H9 (cell line): ENCODE data around the gene CD28. TPM values are rescaled to one million over a fixed set of nuclear protein-coding genes. Genes with fewer than 3 reads are reported as not detected.

ENCODE experiments used
- DNase-seq: peaks from one replicate; pipeline ENCODE4 v3.0.0-alpha.2; 2017
- H2AFZ ChIP-seq: one replicate; pipeline ENCODE4 v1.6.1; 2013; ENCODE audit warnings: mild to moderate bottlenecking, low read length, control low read depth, moderate library complexity
- H2AK5ac ChIP-seq: 2 replicates; pipeline ENCODE4 v1.6.1; 2013; ENCODE audit warnings: low read length, control low read depth, mixed read lengths; ENCODE audit not compliant: insufficient read length
- H2BK120ac ChIP-seq: one replicate; pipeline ENCODE4 v1.6.1; 2013; ENCODE audit warnings: low read depth, mild to moderate bottlenecking, low read length, control low read depth, inconsistent platforms; ENCODE audit not compliant: poor library complexity, severe bottlenecking
- H2BK12ac ChIP-seq: 2 replicates; pipeline ENCODE4 v1.6.1; 2013; ENCODE audit warnings: low read length, control low read depth, mixed read lengths, low read depth; ENCODE audit not compliant: insufficient read length
- H2BK15ac ChIP-seq: 2 replicates; pipeline ENCODE4 v1.6.1; 2013; ENCODE audit warnings: low read depth, low read length, control low read depth
- H2BK20ac ChIP-seq: one replicate; pipeline ENCODE4 v1.6.1; 2013; ENCODE audit warnings: low read depth, mild to moderate bottlenecking, low read length, control low read depth, inconsistent platforms; ENCODE audit not compliant: poor library complexity, severe bottlenecking
- H2BK5ac ChIP-seq: 2 replicates; pipeline ENCODE4 v1.6.1; 2013; ENCODE audit warnings: low read length, control low read depth, mixed read lengths; ENCODE audit not compliant: insufficient read length
- H3K14ac ChIP-seq: 2 replicates; pipeline ENCODE4 v1.6.1; 2013; ENCODE audit warnings: low read length, control low read depth; ENCODE audit not compliant: insufficient read depth
- H3K18ac ChIP-seq: 2 replicates; pipeline ENCODE4 v1.6.1; 2013; ENCODE audit warnings: low read depth, mild to moderate bottlenecking, mixed read lengths, low read length, control low read depth; ENCODE audit not compliant: insufficient read length
- H3K23ac ChIP-seq: 2 replicates; pipeline ENCODE4 v1.6.1; 2013; ENCODE audit warnings: low read length, control low read depth, mixed read lengths, low read depth; ENCODE audit not compliant: insufficient read length
- H3K23me2 ChIP-seq: 2 replicates; pipeline ENCODE4 v1.6.1; 2013; ENCODE audit warnings: low read depth, mild to moderate bottlenecking, mixed read lengths, low read length, control low read depth; ENCODE audit not compliant: insufficient read length, poor library complexity, severe bottlenecking
- H3K27ac ChIP-seq: 2 replicates; pipeline ENCODE4 v1.5.1; 2013; ENCODE audit warnings: low read length, control low read depth, mixed read lengths, low read depth; ENCODE audit not compliant: insufficient read length
- H3K27me3 ChIP-seq: 2 replicates; pipeline ENCODE4 v1.6.1; 2013; ENCODE audit warnings: low read length, control low read depth, inconsistent platforms; ENCODE audit not compliant: insufficient read depth
- H3K4ac ChIP-seq: 2 replicates; pipeline ENCODE4 v1.6.1; 2013; ENCODE audit warnings: low read depth, mild to moderate bottlenecking, control low read depth, inconsistent platforms, low read length, moderate library complexity
- H3K4me1 ChIP-seq: 2 replicates; pipeline ENCODE4 v1.6.1; 2013; ENCODE audit warnings: low read length, control low read depth, inconsistent platforms; ENCODE audit not compliant: insufficient read depth
- H3K4me2 ChIP-seq: 2 replicates; pipeline ENCODE4 v1.6.1; 2013; ENCODE audit warnings: low read length, control low read depth, mixed read lengths; ENCODE audit not compliant: insufficient read length, insufficient read depth
- H3K56ac ChIP-seq: 2 replicates; pipeline ENCODE4 v1.6.1; 2013; ENCODE audit warnings: low read depth, mild to moderate bottlenecking, mixed read lengths, low read length, control low read depth; ENCODE audit not compliant: insufficient read length
- H3K79me1 ChIP-seq: 2 replicates; pipeline ENCODE4 v1.6.1; 2013; ENCODE audit warnings: low read depth, mild to moderate bottlenecking, moderate library complexity, low read length, control low read depth, inconsistent platforms; ENCODE audit not compliant: insufficient read depth, poor library complexity, severe bottlenecking
- H3K79me2 ChIP-seq: 2 replicates; pipeline ENCODE4 v1.6.1; 2013; ENCODE audit warnings: low read length, control low read depth, inconsistent platforms; ENCODE audit not compliant: insufficient read depth
- H3K9ac ChIP-seq: 2 replicates; pipeline ENCODE4 v1.6.1; 2013; ENCODE audit warnings: low read length, control low read depth, mixed read lengths; ENCODE audit not compliant: insufficient read length; ENCODE audit errors: extremely low read depth
- H3K9me3 ChIP-seq: one replicate; pipeline ENCODE4 v1.6.1; 2013; ENCODE audit warnings: low read depth, low read length, inconsistent platforms; ENCODE audit not compliant: control insufficient read depth
- H3T11ph ChIP-seq: one replicate; pipeline ENCODE4 v1.6.1; 2013; ENCODE audit warnings: mild to moderate bottlenecking, low read length, control low read depth, inconsistent platforms
- H4K20me1 ChIP-seq: one replicate; pipeline ENCODE4 v1.6.1; 2013; ENCODE audit not compliant: control insufficient read depth, insufficient read length, insufficient read depth
- H4K5ac ChIP-seq: 2 replicates; pipeline ENCODE4 v1.6.1; 2013; ENCODE audit warnings: low read depth, mild to moderate bottlenecking, mixed read lengths, low read length, control low read depth; ENCODE audit not compliant: insufficient read length
- H4K8ac ChIP-seq: replicated peaks from 2 replicates; pipeline ENCODE4 v1.6.1; 2013; ENCODE audit warnings: low read length, control low read depth, mixed read lengths, low read depth; ENCODE audit not compliant: insufficient read length
- H4K91ac ChIP-seq: 2 replicates; pipeline ENCODE4 v1.6.1; 2013; ENCODE audit warnings: low read depth, mild to moderate bottlenecking, moderate library complexity, mixed read lengths, low read length, control low read depth; ENCODE audit not compliant: insufficient read length
- H3K27ac Mint-ChIP-seq, 3 experiments: 2 replicates in 2 of 3; 3 replicates in 1 of 3; pipeline ENCODE4 v1.8.0; 2020 to 2021; ENCODE audit warnings: mixed read lengths in 3 of 3, mild to moderate bottlenecking in 1 of 3, moderate library complexity in 1 of 3
- H3K27me3 Mint-ChIP-seq: 2 replicates; pipeline ENCODE4 v1.8.0; 2021; ENCODE audit warnings: low read depth, mild to moderate bottlenecking, moderate library complexity, mixed read lengths
- H3K36me3 Mint-ChIP-seq, 3 experiments: 2 replicates in 2 of 3; 3 replicates in 1 of 3; pipeline ENCODE4 v1.8.0; 2020 to 2021; ENCODE audit warnings: low read depth in 3 of 3, mixed read lengths in 3 of 3; ENCODE audit not compliant: insufficient read depth in 1 of 3
- H3K4me1 Mint-ChIP-seq, 2 experiments: 2 replicates each; pipeline ENCODE4 v1.8.0; 2020; ENCODE audit warnings: mixed read lengths in 2 of 2
- H3K4me3 Mint-ChIP-seq, 2 experiments: 2 replicates in 1 of 2; 3 replicates in 1 of 2; pipeline ENCODE4 v1.8.0; 2020 to 2021; ENCODE audit warnings: mild to moderate bottlenecking in 2 of 2, mixed read lengths in 2 of 2, moderate library complexity in 1 of 2
- H3K9me3 Mint-ChIP-seq, 2 experiments: 2 replicates in 1 of 2; 3 replicates in 1 of 2; pipeline ENCODE4 v1.8.0; 2020; ENCODE audit warnings: mild to moderate bottlenecking in 2 of 2, mixed read lengths in 2 of 2, moderate library complexity in 1 of 2
- WGBS: extraction: QIAGEN DNeasy Blood & Tissue Kit; methylation state at CpG from one replicate; pipeline ENCODE4 v1.1.7; 2013; ENCODE audit warnings: missing lambda C conversion rate, low lambda C conversion rate, mixed read lengths; ENCODE audit not compliant: insufficient read length; ENCODE audit errors: extremely low coverage; 5-methylcytosine and 5-hydroxymethylcytosine counted together
- total RNA-seq: library from RNA; stranded (reverse); gene quantifications from 2 replicates; pipeline ENCODE4 v1.2.1, GENCODE V29; 2021
- TF ChIP-seq, protein P1 (sequence below): fragments of 200-600 bp; sonication (generic); conservative IDR thresholded peaks from 3 replicates; pipeline ENCODE4 v1.8.0; 2021; ENCODE audit warnings: antibody characterized with exemption, mild to moderate bottlenecking

Gene CD28
- total RNA-seq, 1 experiment from 2014 or later, result not detected

DNA sequence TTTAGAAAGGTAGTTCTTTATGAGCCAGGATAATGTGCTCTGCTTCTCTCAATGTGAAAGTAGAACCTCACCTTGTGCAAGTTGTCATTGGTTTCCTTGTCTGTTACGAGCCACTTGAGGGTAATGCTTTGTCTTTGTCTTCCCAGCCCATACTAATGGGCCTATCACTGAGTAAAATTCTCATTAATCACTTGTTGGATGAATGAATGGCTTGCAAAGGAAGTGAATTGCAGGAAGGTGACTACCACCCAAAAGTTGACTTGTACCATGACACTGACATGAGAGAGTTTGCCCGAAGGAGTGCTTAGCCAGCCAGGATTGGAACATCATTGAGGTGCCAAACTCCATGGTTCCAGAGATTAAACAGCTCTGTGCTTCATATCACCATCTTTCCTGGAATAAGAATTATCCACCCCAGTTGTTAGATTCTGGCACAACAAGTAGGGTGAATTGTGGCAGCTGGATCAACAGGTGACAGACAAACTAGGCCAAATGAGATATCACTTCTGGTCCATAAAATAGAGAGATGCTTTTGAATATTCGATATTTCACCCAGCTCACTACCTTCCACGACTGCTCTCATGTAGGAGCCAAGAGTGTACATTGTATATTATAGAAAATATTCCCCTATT is 20.5 kb upstream of the CD28 start:
- TF ChIP-seq, protein P1, sequence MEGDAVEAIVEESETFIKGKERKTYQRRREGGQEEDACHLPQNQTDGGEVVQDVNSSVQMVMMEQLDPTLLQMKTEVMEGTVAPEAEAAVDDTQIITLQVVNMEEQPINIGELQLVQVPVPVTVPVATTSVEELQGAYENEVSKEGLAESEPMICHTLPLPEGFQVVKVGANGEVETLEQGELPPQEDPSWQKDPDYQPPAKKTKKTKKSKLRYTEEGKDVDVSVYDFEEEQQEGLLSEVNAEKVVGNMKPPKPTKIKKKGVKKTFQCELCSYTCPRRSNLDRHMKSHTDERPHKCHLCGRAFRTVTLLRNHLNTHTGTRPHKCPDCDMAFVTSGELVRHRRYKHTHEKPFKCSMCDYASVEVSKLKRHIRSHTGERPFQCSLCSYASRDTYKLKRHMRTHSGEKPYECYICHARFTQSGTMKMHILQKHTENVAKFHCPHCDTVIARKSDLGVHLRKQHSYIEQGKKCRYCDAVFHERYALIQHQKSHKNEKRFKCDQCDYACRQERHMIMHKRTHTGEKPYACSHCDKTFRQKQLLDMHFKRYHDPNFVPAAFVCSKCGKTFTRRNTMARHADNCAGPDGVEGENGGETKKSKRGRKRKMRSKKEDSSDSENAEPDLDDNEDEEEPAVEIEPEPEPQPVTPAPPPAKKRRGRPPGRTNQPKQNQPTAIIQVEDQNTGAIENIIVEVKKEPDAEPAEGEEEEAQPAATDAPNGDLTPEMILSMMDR, result no peak
- no peak overlapping the region for H2BK20ac ChIP-seq
- no peak overlapping the region for H2BK15ac ChIP-seq
- no peak overlapping the region for H3K4ac ChIP-seq
- no peak overlapping the region for H4K8ac ChIP-seq
- no peak overlapping the region for H3K18ac ChIP-seq
- H2AK5ac ChIP-seq, result no peak overlapping the region
- H4K5ac ChIP-seq, result no peak overlapping the region
- Mint-ChIP-seq H3K27ac (no peak overlapping the region), H3K4me1 (peaks cover 6 to 11% of the 10 kb centered on the region in 2 experiments), H3K36me3 (no peaks in the 10 kb centered on the region), H3K9me3 (no peaks in the 10 kb centered on the region), H3K27me3 (peaks cover 2% of the 10 kb centered on the region; the same call in 1 of the 2 replicates), H3K4me3 (no peak overlapping the region)
- H3K79me2 ChIP-seq, result no peaks in the 10 kb centered on the region
- no peak overlapping the region for H3K27ac ChIP-seq
- no peaks in the 10 kb centered on the region for H3K27me3 ChIP-seq
- no peaks in the 10 kb centered on the region for H3K23me2 ChIP-seq
- H2AFZ ChIP-seq, result no peak overlapping the region
- no peak overlapping the region for H3K4me2 ChIP-seq
- no peak overlapping the region for H2BK5ac ChIP-seq
- no peak overlapping the region for H4K91ac ChIP-seq
- H3K79me1 ChIP-seq, result no peaks in the 10 kb centered on the region
- H3K4me1 ChIP-seq, result no peaks in the 10 kb centered on the region
- H2BK12ac ChIP-seq, result no peak overlapping the region
- DNase-seq, result no peak
- no peak overlapping the region for H3T11ph ChIP-seq
- no peaks in the 10 kb centered on the region for H3K9me3 ChIP-seq
- no peak overlapping the region for H3K23ac ChIP-seq
- H4K20me1 ChIP-seq, result no peaks in the 10 kb centered on the region
- no peak overlapping the region for H2BK120ac ChIP-seq
- H3K14ac ChIP-seq, result no peak overlapping the region
- WGBS, result no CpG with 5 or more reads among the region's 4 CpGs
- no peak overlapping the region for H3K9ac ChIP-seq
- H3K56ac ChIP-seq, result no peak overlapping the region
